Mesenteric fat pad (tissue), 1 donor: ENCODE results near the gene CDK15. TPM values are rescaled to one million over a fixed set of nuclear protein-coding genes. Genes with fewer than 3 reads are reported as not detected.
"Not testable (repeated sequence)": the region's sequence is repeated elsewhere in the genome, so short reads cannot be mapped to it uniquely, and the experiment has no call there.

Source experiments
- DNase-seq: peaks from one replicate; pipeline ENCODE4 v3.0.0-alpha.2; 2020; ENCODE audit warnings: low spot score
- long read RNA-seq: library from polyadenylated mRNA; unstranded; transcript quantifications from one replicate; pipeline ENCODE4 v2.0.0, GENCODE V29; 2020
- total RNA-seq: library from RNA; stranded (reverse); fragmentation: NEBNext Ultra II Directional; extraction: Animal tissue kit (Norgen Biotek cat#: 25700); gene quantifications from one replicate; pipeline ENCODE4 v1.2.1, GENCODE V29; 2021
- donor health status: DM: yes; HTN: yes; CAD: no.

CDK15 gene
- total RNA-seq = 1.9 TPM
- long read RNA-seq, partial matches to known transcripts = 0 of 1 reads
- long read RNA-seq, other reads (novel, unspliced or antisense) = 1 of 1 reads

- DNase-seq = no peak
Observed at GRCh38 chr2:201806442-201807170, at the start of gene CDK15. Gene CDK15, plus strand, starts transcription at chr2:201806537. Its CDS starts 128 bp downstream, at chr2:201806665.

- DNase-seq = no peak
Observed at GRCh38 chr2:201758234-201758633, 48.1 kb upstream of the CDK15 start.

- no peak for DNase-seq
Observed at GRCh38 chr2:201758873-201759272, 47.5 kb upstream of the CDK15 start.

- DNase-seq = no peak
Observed at GRCh38 chr2:201759567-201759966, 46.8 kb upstream of the CDK15 start.

- DNase-seq = no peak
Observed at GRCh38 chr2:201761101-201761500, 45.2 kb upstream of the CDK15 start.

GRCh38 chr2:201764469-201764868, 41.9 kb upstream of the CDK15 start:
- not testable (repeated sequence) for DNase-seq

GRCh38 chr2:201765799-201766198, 40.5 kb upstream of the CDK15 start:
- no peak for DNase-seq

GRCh38 chr2:201768918-201769317, 37.4 kb upstream of the CDK15 start:
- no peak for DNase-seq

GRCh38 chr2:201769666-201770373, 36.5 kb upstream of the CDK15 start:
- no peak for DNase-seq

- DNase-seq = no peak
Observed at GRCh38 chr2:201773990-201774389, 32.3 kb upstream of the CDK15 start.

- no peak for DNase-seq
Observed at GRCh38 chr2:201774546-201774945, 31.8 kb upstream of the CDK15 start.

GRCh38 chr2:201775326-201775725, 31.0 kb upstream of the CDK15 start:
- DNase-seq = no peak

GRCh38 chr2:201777043-201777442, 29.3 kb upstream of the CDK15 start:
- DNase-seq = no peak

GRCh38 chr2:201777869-201778268, 28.5 kb upstream of the CDK15 start:
- DNase-seq = no peak

- no peak for DNase-seq
Observed at GRCh38 chr2:201779901-201780673, 26.2 kb upstream of the CDK15 start.

- peak; percentile 98 for DNase-seq
Observed at GRCh38 chr2:201780674-201781493, 25.5 kb upstream of the CDK15 start, which contains the start of gene ALS2. Gene ALS2, minus strand, starts transcription at chr2:201780933. Its CDS starts 12,048 bp downstream, at chr2:201768885.

GRCh38 chr2:201781557-201782051, 24.7 kb upstream of the CDK15 start:
- no peak for DNase-seq

GRCh38 chr2:201784563-201784962, 21.8 kb upstream of the CDK15 start:
- no peak for DNase-seq

GRCh38 chr2:201785135-201785534, 21.2 kb upstream of the CDK15 start:
- no peak for DNase-seq

GRCh38 chr2:201786471-201786870, 19.9 kb upstream of the CDK15 start:
- no peak for DNase-seq

- no peak for DNase-seq
Observed at GRCh38 chr2:201788371-201788770, 18.0 kb upstream of the CDK15 start.
